Neural progenitor cell (in vitro differentiated cells): ENCODE measurements around the gene ERBIN.

Source experiments
- EZH2 ChIP-seq: fragments of 200-600 bp; sonication (generic); IDR thresholded peaks from 2 replicates; pipeline ENCODE4 v1.6.1; 2017; ENCODE audit warnings: antibody characterized with exemption, mild to moderate bottlenecking, moderate library complexity
- EZH2phosphoT487 ChIP-seq: fragments of 200-600 bp; sonication (generic); IDR thresholded peaks from 2 replicates; pipeline ENCODE4 v1.6.1; 2017; ENCODE audit warnings: antibody characterized with exemption
- TF ChIP-seq, protein P1 (sequence below): fragments of 200-600 bp; sonication (generic); IDR thresholded peaks from 2 replicates; pipeline ENCODE4 v1.5.1; 2017; ENCODE audit warnings: antibody characterized with exemption, mild to moderate bottlenecking

GRCh38 chr5:66118304-66118703 is 191.9 kb downstream of the ERBIN start:
- TF ChIP-seq, protein P1, sequence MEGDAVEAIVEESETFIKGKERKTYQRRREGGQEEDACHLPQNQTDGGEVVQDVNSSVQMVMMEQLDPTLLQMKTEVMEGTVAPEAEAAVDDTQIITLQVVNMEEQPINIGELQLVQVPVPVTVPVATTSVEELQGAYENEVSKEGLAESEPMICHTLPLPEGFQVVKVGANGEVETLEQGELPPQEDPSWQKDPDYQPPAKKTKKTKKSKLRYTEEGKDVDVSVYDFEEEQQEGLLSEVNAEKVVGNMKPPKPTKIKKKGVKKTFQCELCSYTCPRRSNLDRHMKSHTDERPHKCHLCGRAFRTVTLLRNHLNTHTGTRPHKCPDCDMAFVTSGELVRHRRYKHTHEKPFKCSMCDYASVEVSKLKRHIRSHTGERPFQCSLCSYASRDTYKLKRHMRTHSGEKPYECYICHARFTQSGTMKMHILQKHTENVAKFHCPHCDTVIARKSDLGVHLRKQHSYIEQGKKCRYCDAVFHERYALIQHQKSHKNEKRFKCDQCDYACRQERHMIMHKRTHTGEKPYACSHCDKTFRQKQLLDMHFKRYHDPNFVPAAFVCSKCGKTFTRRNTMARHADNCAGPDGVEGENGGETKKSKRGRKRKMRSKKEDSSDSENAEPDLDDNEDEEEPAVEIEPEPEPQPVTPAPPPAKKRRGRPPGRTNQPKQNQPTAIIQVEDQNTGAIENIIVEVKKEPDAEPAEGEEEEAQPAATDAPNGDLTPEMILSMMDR = no peak
- TF ChIP-seq EZH2phosphoT487 = no peak
- no peak for TF ChIP-seq EZH2
